NCI-H82 treated with DMSO at 0.1 percent for 48 hours (cell line): ENCODE measurements around the gene GAGE10.
"Not testable (repeated sequence)": the region's sequence is repeated elsewhere in the genome, so short reads cannot be mapped to it uniquely, and the experiment has no call there.

Source experiments
- DNase-seq: peaks from one replicate; lab custom pipeline; 2025; ENCODE audit not compliant: unreplicated experiment; lab: John Stamatoyannopoulos, UW

Gene GAGE10

DNA sequence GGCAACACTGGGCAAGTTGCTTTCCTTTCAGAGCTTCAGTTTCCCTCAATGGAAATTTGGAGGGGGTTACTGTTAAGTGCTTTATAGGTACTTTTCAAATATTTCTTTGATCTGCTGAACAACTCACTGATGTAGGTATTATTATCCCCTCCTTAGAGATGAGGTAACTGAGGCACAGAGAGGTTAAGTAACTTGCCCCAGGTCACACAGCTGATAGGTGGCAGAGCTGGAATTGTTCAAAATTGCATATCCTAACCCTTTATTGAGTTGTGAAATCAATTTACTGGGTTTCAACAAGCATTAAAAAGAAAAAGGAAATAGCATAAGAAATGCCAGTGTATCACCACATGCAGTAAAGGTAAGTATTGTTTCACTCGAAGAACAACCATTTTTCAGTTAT lies 27.2 kb upstream of the GAGE10 start:
- DNase-seq: no peak

DNA sequence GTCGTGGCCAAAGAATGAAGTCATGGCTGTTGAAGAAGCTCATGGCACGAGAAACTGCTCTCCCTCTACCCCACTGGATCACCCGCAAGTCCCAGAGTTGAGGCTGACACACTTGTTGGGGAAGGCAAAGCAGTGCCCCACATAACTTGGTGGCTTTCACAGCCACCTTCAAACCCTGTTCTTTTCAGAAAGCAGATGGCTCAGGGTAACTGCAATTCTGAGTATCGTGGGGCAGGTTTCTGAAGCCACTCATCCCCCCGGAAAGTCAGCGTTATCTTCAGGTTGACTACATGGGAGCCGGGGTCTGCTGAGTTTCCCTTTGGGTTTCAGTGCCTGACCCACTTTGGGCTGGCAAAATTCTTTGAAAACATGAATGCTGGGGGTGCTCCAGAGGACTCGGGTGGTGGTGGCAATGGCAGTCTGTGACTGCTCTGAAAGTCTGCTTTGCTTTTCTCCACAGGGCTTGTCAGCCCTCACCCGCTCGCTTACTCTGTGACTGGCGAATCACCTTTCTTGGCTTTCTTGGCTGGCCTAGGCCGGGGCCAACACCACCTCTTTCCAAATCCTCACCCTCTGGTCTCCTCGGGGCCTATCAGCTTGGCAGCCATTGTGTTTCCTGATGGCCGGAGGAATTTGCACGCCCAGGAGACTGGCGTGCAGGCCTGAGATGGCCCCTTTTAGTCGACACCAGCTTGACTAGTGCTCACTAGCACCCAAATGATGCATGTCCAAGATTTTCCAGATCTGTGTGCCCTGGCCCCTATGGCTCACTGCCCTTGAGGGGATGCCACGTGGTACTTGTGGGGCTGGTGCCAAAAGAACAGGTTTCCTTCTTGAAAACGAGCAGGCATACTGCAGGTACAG lies 26.5 kb upstream of the GAGE10 start:
- DNase-seq: no peak

DNA sequence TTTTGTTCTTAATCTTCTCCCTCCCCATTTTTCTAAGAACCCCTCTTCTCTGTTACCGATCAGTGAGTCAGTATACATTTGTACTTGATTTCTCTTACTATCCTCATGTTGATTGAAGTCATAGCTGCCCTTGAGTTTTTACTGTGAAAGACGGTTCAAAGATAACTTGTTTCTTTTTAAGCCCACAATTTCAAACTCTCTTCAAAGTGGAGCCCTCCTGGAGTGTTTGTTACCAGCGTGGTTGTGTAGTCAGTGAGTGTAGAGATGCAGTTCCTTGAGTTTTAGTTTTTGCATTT lies 26.0 kb upstream of the GAGE10 start:
- no peak for DNase-seq

DNA sequence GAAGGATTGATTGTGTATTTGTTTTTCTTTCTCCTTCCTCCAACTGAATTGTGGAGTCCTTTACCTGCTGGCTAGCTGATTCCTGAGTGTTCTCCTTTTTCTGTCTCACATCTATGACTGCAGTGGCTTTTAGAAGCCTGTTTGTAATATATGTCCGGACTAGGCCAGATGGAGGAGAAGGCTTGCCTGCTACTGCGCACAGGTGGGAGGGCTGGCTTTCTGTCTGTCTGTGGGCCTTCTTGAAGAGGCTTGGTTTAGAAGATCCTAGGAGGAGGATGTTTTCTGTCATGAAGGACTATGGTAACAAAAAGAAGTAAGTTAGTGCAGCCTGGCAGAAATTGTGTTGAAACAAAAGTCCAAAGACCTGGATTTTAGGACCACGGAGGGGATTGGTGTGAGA lies 25.4 kb upstream of the GAGE10 start:
- DNase-seq: no peak

DNA sequence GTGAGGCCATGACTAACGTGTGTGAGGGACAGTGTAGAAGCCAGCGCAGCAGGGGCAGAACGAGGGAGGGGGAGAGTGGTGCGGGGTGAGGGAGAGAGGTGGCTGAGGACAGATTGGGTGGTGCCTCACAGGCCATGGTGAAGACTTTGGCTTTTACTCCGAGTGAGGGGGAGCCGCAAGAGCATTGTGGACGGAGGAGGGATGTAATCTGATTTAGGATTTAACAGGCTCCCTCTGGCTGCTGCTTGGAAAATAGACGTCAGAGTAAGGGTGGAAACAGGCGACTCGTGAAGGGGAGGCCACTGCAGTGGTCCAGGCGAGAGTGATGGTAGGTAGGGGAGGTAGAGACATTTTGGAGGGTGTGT lies 20.8 kb upstream of the GAGE10 start:
- peak; percentile 82 for DNase-seq

DNA sequence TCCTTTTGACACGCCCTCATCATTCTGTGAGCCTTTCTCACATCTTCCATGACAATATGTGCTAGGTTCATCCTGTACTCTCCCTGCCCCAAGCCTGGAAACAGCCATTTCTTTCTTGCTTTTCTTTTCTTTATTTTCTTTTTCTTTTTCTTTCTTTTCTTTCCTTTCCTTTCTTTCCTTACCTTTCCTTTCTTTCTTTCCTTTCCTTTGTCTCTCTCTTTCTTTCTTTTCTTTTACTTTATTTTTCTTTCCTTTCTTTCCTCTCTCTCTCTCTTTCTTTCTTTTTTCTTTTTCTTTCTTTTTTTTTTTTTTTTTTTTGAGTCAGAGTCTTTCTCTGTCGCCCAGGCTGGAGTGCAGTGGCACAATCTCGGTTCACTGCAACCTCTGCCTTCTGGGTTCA lies 19.2 kb upstream of the GAGE10 start:
- no peak for DNase-seq

DNA sequence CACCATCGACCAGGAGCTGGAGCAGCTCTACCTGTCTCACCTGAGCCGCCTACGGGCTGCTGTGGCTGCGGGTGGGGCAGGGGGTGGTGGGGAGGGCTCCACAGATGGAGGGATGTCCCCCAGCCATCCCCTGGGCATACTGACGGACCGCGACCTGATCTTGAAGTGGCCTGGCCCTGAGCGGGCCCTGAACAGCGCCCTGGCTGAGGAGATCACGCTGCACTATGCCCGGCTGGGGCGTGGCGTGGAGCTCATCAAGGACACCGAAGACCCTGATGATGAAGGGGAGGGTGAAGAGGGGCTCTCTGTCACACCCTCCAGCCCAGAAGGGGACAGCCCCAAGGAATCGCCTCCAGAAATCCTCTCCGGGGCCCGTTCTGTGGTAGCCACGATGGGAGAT lies 17.3 kb upstream of the GAGE10 start:
- no peak for DNase-seq

DNA sequence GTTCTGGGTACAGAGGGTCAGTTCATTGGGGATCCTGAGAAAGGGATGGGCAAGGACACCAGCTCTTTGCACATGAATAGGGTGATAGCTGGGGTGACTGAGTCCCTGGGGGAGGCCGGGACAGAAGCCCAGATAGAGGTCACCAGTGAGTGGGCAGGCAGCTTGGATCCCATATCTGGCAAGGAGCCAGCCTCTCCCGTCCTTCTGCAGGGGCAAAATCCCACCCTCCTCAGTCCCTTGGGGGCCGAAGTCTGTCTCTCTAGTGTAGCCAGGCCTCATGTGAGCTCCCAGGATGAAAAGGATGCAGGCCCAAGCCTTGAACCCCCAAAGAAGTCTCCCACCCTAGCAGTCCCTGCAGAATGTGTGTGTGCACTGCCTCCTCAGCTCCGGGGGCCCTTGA lies 16.9 kb upstream of the GAGE10 start:
- no peak for DNase-seq

DNA sequence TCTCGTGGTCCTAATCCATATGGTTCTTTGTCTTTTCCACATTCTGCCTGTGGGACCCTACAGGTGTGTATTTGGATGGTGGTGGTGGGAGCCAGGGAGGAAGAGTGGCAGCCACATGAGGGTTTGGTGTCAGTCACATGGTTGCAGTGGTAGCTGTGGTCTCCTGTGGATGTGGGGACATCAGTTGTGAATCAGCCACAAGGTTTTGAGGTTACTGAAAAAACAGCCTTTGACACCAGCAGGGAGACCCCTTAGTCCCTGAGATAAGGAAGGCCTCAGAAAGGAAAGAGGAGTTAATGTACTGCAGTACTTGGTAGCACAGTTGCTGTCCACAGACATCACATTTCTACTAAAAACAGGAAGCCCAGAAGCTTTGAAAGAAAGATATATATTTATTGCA lies 15.8 kb upstream of the GAGE10 start:
- no peak for DNase-seq

DNA sequence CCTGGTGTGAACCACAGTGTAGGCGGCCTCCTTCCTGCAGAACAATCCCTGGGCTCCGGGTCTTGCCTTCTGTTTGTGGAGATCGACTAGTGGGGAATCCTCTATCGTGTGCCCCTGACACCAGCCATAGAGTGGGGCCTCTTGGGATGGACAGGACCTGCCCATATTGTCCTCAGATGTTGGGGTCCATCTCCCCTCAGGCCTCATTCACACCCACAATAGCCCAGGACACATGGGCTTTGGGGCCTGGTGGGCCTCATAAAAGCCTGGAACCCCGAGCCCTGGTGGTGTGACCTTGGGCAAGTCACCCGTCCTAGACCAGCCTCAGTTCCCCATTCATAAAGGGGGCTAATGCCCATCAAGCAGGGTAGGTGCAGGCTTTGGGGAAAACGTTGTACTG lies 13.2 kb upstream of the GAGE10 start:
- DNase-seq: no peak

DNA sequence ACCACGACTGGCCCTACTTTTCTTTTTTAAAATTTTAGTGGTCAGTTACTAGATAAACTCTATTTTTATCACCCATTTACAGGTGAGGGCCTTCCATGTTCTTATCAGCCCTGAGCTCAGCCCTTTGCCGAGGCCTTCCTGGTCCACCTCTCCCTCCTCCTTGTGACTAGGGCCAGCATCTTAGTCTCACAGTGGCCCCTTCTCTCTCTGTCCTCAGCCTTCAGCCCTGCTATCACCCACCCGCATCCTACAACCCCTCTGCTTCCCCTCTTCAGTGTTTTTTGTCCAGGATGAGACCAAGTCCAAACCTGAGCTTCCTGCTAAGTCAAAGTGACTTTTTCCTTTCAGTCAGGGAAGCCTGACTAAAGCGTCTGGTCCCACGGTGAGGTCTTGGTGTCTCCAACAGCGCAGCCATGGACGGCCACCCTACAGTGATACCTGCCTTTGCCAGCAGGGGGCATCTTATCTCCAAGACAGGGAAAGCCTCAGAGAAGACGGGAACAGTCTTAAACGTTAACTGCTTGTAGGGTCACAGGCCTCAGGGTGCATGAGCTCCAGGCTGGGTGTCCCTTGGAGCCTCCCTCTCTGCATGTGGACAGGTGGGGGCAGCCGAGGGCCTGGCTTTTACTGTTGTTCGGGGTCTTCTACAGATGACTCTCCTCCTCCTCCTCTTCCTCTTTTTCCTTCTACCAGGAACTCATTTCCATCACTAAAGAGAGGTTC lies 11.7 kb upstream of the GAGE10 start:
- DNase-seq: peak; percentile 26

DNA sequence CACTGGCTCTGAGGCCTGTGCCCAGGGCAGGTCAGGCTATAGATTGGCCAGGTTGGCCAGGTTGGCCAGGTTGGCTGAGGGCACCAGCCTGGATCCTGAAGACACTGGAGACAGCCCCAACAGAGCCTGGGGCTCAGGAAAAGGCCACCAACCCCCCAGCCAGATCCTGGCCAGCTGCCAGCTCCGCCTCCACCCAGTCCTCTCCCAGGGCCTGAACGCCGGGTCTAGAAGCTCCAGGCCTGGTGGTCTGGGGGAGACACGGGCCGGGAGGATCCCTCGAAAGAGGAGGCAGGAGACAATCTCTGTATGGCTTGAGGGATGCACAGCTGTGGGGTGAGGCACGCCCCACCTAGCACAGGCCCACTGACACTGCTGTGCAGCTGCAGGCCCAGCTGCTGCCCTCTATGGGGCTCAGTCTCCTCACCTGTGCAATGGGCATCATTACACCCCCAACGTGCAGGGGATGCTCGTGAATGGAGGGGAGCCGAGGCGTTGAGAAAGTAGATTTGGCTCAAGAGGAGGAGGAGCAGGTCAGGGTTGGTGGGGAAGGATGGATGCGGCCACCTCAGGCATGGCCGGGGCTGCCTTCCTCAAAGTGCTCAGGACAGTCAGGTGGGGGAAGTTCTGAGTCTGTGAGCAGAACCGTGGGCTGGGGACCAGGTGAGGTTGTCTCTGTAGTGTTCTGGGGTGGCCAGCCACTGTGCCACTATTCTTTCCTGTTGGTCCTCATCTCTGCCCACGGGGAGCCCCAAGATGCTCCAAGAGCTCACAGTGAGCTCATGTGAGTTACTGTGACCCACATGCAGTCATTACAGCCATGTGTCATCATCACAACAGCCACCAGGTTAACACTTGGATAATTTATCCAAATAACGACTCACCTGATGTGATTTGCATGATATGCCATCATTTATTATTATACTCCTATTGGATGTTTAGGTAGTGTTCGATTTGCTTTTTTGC lies 10.8 kb upstream of the GAGE10 start:
- DNase-seq: no peak

DNA sequence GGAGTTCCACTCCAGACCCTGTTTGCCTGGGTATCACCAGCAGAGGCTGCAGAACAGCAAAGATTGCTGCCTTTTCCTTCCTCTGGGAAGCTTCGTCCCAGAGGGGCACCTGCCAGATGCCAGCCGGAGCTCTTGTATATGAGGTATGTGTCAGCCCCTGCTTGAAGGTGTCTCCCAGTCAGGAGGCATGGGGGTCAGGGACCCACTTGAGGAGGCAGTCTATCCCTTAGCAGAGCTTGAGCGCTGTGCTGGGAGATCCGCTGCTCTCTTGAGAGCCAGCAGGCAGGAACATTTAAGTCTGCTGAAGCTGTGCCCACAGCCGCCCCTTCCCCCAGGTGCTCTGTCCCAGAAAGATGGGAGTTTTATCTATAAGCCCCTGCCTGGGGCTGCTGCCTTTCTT lies 4.2 kb upstream of the GAGE10 start:
- not testable (repeated sequence) for DNase-seq

DNA sequence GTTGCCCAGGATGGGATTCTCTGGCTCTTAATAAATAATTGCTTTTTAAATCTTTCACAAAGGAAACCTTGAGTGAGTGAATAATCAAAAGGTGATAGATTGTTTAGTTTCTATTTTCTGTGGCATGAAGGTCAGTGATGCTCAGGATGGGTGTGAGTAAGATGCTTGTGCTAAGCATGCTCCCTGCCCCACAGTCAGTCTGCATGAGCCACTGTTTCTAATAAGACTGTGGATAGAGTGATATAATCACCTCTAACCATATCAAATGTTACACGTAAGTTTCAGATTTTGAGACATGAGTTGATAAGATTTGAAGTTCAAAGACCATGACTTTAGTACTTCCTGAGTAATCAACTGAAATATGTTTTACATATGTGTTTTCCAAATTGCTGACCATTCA lies 2.7 kb upstream of the GAGE10 start:
- DNase-seq: no peak

DNA sequence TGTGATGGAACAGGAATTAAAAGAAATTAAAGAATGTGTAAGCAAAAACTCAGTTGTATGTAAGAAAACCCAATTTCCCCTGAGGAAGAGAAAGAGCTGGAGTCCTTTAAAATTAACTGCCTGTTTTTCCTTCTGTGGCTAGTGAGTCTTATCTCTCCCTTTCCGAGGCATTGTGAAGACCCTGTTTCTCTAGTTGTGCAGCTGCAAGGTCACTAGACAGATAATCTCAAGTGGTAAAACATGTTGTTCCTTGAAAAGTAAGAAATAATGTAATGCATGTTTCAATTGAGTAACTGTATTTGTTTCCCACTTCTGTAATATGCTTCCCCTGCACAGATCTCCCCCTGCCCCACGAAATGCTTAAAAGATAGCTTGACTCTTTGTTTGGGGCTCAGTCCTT lies 4.3 kb downstream of the GAGE10 start:
- DNase-seq: not testable (repeated sequence)

DNA sequence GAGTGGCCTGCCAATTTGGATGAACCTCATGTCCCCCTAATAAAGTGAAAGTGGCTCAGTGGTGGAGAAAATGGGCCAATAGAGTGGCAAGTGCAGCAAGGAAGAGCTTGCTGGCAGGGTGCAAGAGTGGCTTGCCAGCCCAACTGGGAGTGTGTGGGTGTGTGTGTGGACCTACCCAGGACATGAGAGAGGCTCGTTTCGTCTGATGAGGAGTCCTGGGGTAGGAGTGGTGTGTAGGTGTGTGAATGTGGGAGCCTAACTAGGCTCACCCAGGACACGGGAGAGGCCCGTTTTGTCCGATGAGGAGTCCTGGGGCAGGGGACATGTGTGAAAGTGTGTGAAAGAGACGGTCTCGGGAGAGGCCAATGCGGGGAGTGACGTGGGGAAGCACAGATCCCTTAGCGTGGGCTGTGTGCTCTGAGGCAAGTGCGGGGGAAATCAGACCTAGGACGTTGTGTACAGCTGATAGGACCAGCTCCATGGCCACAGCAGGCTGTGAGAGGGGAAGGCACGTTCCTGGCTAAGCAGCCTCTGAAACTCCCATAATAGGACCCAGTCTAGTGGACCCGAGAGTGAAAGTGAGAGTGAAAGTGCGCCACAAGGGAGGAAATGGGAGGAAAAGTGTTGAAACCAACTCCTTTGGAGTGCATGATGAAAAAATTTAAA lies 5.3 kb downstream of the GAGE10 start:
- DNase-seq: no peak

DNA sequence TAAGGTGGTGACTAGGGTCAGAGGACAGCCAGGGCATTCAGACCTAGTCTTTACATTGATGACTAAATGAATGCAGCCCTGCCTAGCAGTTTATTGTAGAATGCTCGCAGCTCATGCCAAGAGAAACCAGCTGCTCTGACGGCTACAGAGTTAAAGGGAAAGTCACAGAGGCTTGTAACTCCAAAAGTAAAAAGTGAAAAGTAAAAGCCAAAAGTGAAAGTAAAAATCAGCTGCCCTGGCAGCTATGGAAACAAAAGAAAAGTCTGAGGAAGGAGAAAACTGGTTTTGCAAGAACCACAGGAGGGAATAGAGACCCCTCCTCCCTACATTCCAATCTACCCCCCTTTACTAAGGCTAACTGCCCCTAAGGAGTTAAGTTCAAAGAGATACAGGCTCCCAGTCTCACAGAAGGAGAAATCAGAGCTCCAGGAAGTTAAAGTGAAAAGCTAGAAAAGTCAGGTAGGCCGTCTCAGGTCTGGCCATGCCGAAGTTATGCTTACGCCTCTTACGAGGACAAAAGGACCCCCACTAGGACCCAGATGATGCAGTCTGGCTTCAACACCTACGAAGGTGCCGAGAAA lies 6.0 kb downstream of the GAGE10 start:
- DNase-seq: no peak

DNA sequence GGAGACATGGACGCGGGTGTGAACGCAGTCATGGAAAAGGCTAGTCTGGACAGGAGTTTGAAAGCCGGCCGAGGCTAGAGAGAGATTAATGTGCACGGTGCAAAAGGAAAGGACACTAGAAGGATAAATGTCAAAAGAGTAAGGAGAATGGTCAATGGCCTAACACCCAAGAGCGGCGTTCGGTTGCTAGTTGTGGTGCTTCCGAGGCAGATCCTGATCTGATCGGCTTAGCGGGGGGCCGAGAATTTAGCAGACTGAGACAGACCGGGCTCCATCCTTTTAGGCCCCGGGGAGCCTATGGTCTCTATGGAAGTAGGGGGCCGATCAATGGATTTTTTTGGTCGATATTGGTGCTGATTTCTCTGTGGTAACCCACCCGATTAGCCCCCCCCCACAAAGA lies 6.9 kb downstream of the GAGE10 start:
- no peak for DNase-seq

DNA sequence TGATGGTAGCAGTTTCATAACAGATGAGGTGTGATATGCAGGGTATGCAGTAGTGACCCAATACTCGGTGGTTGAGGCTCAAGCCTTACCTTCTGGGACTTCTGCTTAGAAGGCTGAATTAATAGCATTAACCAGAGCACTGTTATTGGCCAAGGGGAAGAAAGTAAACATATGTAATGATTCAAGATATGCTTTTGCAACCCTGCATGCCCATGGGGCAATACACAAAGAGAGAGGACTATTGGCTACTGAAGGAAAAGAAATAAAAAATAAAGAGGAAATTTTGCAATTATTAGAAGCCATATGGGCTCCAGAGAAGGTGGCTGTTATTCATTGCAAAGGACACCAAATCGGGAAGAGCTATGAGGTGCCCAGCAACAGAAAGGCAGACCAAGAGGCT lies 8.7 kb downstream of the GAGE10 start:
- no peak for DNase-seq

DNA sequence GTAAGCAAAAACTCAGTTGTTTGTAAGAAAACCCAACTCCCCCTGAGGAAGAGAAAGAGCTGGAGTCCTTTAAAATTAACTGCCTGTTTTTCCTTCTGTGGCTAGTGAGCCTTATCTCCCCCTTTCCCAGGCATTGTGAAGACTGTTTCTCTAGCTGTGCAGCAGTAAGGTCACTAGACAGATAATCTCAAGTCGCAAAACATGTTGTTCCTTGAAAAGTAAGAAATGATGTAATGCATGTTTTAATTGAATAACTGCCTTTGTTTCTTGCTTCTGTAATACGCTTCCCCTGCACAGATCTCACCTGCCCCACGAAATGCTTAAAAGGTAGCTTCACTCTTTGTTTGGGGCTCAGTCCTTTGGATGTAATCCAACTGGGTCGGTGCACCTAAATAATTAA lies 12.6 kb downstream of the GAGE10 start:
- no peak for DNase-seq

DNA sequence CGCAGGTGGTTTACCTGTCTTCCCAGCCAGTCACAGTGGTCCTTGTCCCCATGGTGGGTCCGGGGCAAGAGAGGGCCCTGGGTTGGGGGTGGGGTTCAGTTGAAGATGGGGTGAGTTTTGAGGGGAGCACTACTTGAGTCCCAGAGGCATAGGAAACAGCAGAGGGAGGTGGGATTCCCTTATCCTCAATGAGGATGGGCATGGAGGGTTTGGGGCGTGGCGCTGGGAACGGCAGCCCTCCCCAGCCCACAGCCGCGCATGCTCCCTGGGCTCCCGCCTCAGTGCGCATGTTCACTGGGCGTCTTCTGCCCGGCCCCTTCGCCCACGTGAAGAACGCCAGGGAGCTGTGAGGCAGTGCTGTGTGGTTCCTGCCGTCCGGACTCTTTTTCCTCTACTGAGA lies 18.3 kb downstream of the GAGE10 start, which contains the start of gene GAGE12J:
Gene GAGE12J, plus strand, starts transcription at position 301 of the 400 bp plus-strand sequence. CDS start 1,157 bp downstream, outside the sequence.
- not testable (repeated sequence) for DNase-seq
